Measurements from ENCODE around the gene SLC6A18.

SLC6A18 gene

GRCh38 chr5:1181451-1182359, 43.5 kb upstream of the SLC6A18 start:
- no peak for FAIRE-seq
- TF ChIP-seq POU2F2 (IDR thresholded peaks at IDR 0.05; ENCODE audit: low read depth, low read length) (no peak), POLR2A (IDR thresholded peaks at IDR 0.05; ENCODE audit: low read depth, low read length) (no peak), PAX5 (IDR thresholded peaks at IDR 0.05; ENCODE audit: insufficient read depth, low read length, severe bottlenecking) (no peak), TAF1 (IDR thresholded peaks at IDR 0.05; ENCODE audit: low read depth, low read length) (no peak), SPI1 (IDR thresholded peaks at IDR 0.05; ENCODE audit: low read depth, low read length) (no peak), POLR2AphosphoS5 (IDR thresholded peaks at IDR 0.05; ENCODE audit: low read depth, low read length) (no peak)
- no peak for DNase-seq (ENCODE audit: insufficient read length, low spot score)

GRCh38 chr5:1182360-1182632, 42.9 kb upstream of the SLC6A18 start:
- TF ChIP-seq POLR2A (IDR thresholded peaks at IDR 0.05; ENCODE audit: low read depth, low read length) (no peak), TAF1 (IDR thresholded peaks at IDR 0.05; ENCODE audit: low read depth, low read length) (no peak), POLR2AphosphoS5 (IDR thresholded peaks at IDR 0.05; ENCODE audit: low read depth, low read length) (no peak), PAX5 (IDR thresholded peaks at IDR 0.05; ENCODE audit: insufficient read depth, low read length, severe bottlenecking) (no peak), SPI1 (IDR thresholded peaks at IDR 0.05; ENCODE audit: low read depth, low read length) (no peak)
- DNase-seq (ENCODE audit: insufficient read length, low spot score) (no peak), FAIRE-seq (no peak)

DNA sequence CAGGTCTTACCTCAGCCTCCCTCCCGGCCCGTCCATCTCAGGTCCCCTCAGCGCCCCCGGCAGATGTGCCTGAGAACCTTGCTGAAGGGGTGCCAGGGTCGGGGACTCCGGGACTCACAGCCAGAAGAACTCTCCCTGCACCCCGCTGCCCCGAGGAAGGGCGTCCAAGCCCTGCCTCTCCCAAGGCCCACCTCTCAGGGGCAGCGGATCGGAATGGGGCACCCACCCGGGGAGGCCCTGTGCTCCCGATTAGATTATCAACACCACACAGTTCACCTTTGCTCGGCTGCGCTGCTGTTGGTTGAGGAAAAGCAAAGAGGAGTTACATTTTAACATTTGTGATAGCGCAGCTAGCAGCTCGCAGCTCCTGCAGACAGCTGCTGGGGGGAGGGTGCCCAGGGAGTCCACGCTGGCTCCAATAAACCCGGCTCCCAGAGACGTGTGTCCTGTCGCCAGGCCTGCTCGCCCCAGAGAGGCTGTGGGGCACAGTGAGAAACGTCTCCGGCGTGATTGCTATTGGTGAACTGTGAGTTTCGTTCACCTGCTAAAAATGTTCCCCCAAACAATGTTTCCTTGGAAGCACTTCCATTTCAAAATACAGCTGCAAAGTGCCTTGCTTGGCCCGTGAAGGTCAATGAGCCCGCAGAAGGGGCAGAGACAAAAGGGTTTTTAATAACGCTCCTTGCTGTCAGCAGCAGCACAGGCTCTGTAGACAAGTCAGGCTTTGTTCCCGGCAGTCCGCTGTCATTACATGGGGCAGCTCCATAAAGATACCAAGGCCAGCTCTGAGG, 42.4 kb upstream of the SLC6A18 start:
- TF ChIP-seq POU2F2 (IDR thresholded peaks at IDR 0.05; ENCODE audit: low read depth, low read length), result no peak
- no peak for TF ChIP-seq POLR2AphosphoS5 (IDR thresholded peaks at IDR 0.05; ENCODE audit: low read depth, low read length)
- no peak for TF ChIP-seq PAX5 (IDR thresholded peaks at IDR 0.05; ENCODE audit: insufficient read depth, low read length, severe bottlenecking)
- no peak for FAIRE-seq
- no peak for DNase-seq (ENCODE audit: insufficient read length, low spot score)

DNA sequence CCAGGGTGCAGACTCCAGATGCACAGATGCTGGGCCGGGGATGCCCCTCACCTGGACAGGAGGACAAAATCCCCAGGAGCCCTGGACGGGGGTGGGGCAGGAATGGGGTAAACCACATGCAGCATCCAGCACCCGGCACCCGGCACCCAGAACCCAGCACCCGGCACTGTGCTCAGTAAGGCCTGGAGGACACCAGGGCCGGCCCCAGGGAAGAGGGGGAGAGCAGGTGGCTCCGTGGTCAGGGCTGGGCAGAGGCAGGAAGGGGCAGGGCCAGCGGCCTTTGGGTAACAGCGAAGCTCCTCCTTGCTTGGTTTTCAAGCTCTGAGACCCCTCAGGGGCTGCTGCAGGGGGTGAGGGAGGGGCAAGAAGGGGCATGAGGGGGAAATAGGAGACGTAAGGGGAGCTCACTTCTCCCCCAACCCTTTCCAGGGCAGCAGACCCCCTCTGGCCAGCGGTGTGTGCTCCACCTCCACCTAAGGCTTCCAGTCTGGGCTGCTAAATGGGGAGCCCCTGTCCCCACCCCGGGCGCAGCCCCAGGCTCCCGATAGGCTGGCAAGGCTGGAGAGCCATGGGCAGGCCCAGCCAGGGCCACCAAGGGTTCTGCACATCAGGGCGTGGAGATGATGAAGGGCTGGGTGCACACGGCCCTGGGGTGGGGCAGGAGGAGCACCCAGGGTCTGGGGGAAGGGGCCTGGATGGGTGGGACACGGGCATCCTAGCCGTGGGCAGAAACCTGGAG, 41.6 kb upstream of the SLC6A18 start:
- FAIRE-seq (no peak), DNase-seq (ENCODE audit: insufficient read length, low spot score) (no peak)
- TF ChIP-seq PAX5 (IDR thresholded peaks at IDR 0.05; ENCODE audit: insufficient read depth, low read length, severe bottlenecking), result no peak
- no peak for TF ChIP-seq TAF1 (IDR thresholded peaks at IDR 0.05; ENCODE audit: low read depth, low read length)
- no peak for TF ChIP-seq POU2F2 (IDR thresholded peaks at IDR 0.05; ENCODE audit: low read depth, low read length)
- TF ChIP-seq POLR2AphosphoS5 (IDR thresholded peaks at IDR 0.05; ENCODE audit: low read depth, low read length), result no peak
- TF ChIP-seq POLR2A (IDR thresholded peaks at IDR 0.05; ENCODE audit: low read depth, low read length), result no peak
- TF ChIP-seq SPI1 (IDR thresholded peaks at IDR 0.05; ENCODE audit: low read depth, low read length), result no peak

GRCh38 chr5:1184163-1184470, 41.1 kb upstream of the SLC6A18 start:
- FAIRE-seq, result no peak
- no peak for TF ChIP-seq TAF1 (IDR thresholded peaks at IDR 0.05; ENCODE audit: low read depth, low read length)
- no peak for TF ChIP-seq PAX5 (IDR thresholded peaks at IDR 0.05; ENCODE audit: insufficient read depth, low read length, severe bottlenecking)
- TF ChIP-seq POLR2AphosphoS5 (IDR thresholded peaks at IDR 0.05; ENCODE audit: low read depth, low read length), result no peak
- no peak for TF ChIP-seq POLR2A (IDR thresholded peaks at IDR 0.05; ENCODE audit: low read depth, low read length)
- TF ChIP-seq POU2F2 (IDR thresholded peaks at IDR 0.05; ENCODE audit: low read depth, low read length), result no peak

DNA sequence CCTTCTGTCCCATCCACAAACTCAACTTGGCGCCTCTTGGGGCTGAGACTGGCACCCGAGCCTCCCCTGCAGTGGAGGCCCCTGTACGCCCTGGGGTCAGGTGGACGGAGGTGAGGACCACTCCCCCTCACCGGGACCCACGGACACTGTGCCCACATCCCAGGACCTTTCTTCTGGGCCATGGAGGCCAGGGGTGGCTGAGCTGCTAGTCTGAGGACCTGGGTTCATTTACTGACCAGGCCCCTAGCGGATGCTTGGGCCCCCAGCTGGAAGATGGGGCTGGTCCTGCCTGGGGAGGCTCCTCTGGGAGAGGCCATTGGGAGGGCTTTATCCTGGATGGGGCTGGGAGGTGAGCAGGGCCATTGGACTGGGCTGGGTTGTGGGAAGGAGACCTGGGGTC, 40.7 kb upstream of the SLC6A18 start:
- DNase-seq (ENCODE audit: insufficient read length, low spot score) (no peak), FAIRE-seq (no peak)

More at GRCh38 chr5:1184163-1184470, 41.1 kb upstream of the SLC6A18 start:
- DNase-seq (ENCODE audit: insufficient read length, low spot score), result no peak

DNA sequence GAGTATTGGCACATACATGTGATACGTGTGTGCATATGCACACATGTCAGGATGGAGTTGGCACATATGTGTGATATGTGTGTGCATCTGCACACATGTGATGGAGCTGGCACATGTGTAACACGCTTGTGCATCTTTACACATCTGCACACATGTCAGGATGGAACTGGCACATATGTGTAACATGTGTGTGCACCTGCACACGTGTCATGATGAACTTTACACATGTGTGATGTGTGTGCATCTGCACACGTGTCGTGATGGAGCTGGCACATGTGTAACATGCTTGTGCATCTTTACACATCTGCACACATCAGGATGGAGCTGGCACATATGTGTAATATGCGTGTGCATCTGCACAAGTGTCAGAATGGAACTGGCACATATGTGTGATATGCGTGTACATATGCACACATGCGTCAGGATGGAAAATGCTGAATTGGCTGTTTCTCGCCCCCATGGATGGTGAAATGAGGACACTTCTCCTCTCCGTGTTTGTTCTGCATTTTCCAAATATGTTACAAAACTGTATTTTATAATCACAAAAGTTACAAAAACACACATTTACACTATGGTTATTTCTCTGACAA, 40.0 kb upstream of the SLC6A18 start:
- TF ChIP-seq POLR2A (IDR thresholded peaks at IDR 0.05; ENCODE audit: low read depth, low read length) (no peak), TAF1 (IDR thresholded peaks at IDR 0.05; ENCODE audit: low read depth, low read length) (no peak), POLR2AphosphoS5 (IDR thresholded peaks at IDR 0.05; ENCODE audit: low read depth, low read length) (no peak)
- DNase-seq (ENCODE audit: insufficient read length, low spot score), result no peak
- no peak for FAIRE-seq

More for the DNA sequence above, 40.7 kb upstream of the SLC6A18 start:
- TF ChIP-seq POLR2A (IDR thresholded peaks at IDR 0.05; ENCODE audit: low read depth, low read length), result no peak
- TF ChIP-seq PAX5 (IDR thresholded peaks at IDR 0.05; ENCODE audit: insufficient read depth, low read length, severe bottlenecking), result no peak
- TF ChIP-seq SPI1 (IDR thresholded peaks at IDR 0.05; ENCODE audit: low read depth, low read length), result no peak
- no peak for TF ChIP-seq POLR2AphosphoS5 (IDR thresholded peaks at IDR 0.05; ENCODE audit: low read depth, low read length)
- TF ChIP-seq POU2F2 (IDR thresholded peaks at IDR 0.05; ENCODE audit: low read depth, low read length), result no peak
- TF ChIP-seq TAF1 (IDR thresholded peaks at IDR 0.05; ENCODE audit: low read depth, low read length), result no peak

GRCh38 chr5:1185629-1186350, 39.4 kb upstream of the SLC6A18 start:
- DNase-seq (ENCODE audit: insufficient read length, low spot score) (no peak), FAIRE-seq (no peak)
- TF ChIP-seq POLR2A (IDR thresholded peaks at IDR 0.05; ENCODE audit: low read depth, low read length) (no peak), PAX5 (IDR thresholded peaks at IDR 0.05; ENCODE audit: insufficient read depth, low read length, severe bottlenecking) (no peak), POLR2AphosphoS5 (IDR thresholded peaks at IDR 0.05; ENCODE audit: low read depth, low read length) (no peak), SPI1 (IDR thresholded peaks at IDR 0.05; ENCODE audit: low read depth, low read length) (no peak), POU2F2 (IDR thresholded peaks at IDR 0.05; ENCODE audit: low read depth, low read length) (no peak), TAF1 (IDR thresholded peaks at IDR 0.05; ENCODE audit: low read depth, low read length) (no peak)
